ENCODE data around the gene SHANK3. TPM values are rescaled to one million over a fixed set of nuclear protein-coding genes. Genes with fewer than 3 reads are reported as not detected.
A peak's percentile ranks its signal among the peaks of the same experiment; 100 is the strongest.

SHANK3 gene
- total RNA-seq, 2 donors from 2014 or later: 0.66 TPM; not detected in 1

- ATAC-seq (no peak), DNase-seq (ENCODE audit: low spot score in 2 of 2) (no peak)
- Mint-ChIP-seq H3K36me3 (no peaks in the 10 kb centered on the region), H3K9me3 (peaks cover 0 to 4% of the 10 kb centered on the region in 2 donors), H3K27ac (peak overlapping the region in 1 of 2 donors; percentile 51)
Observed at GRCh38 chr22:50711446-50712340, 39.1 kb downstream of the SHANK3 start.

GRCh38 chr22:50712341-50713007, 39.9 kb downstream of the SHANK3 start:
- ATAC-seq: no peak
- H3K36me3 Mint-ChIP-seq: no peaks in the 10 kb centered on the region

GRCh38 chr22:50713008-50713385, 40.4 kb downstream of the SHANK3 start:
- Mint-ChIP-seq H3K9me3 (peaks cover 0 to 4% of the 10 kb centered on the region in 2 donors), H3K36me3 (no peaks in the 10 kb centered on the region)

More at GRCh38 chr22:50712341-50713007, 39.9 kb downstream of the SHANK3 start:
- no peak for DNase-seq (ENCODE audit: low spot score in 2 of 2)
- Mint-ChIP-seq H3K27ac (no peak overlapping the region), H3K9me3 (peaks cover 0 to 4% of the 10 kb centered on the region in 2 donors)

GRCh38 chr22:50713571-50714056, 41.0 kb downstream of the SHANK3 start:
- Mint-ChIP-seq H3K36me3 (no peaks in the 10 kb centered on the region), H3K27ac (no peak overlapping the region), H3K9me3 (peaks cover 0 to 4% of the 10 kb centered on the region in 2 donors)
- ATAC-seq (no peak), DNase-seq (ENCODE audit: low spot score in 2 of 2) (no peak)

More at GRCh38 chr22:50713008-50713385, 40.4 kb downstream of the SHANK3 start:
- ATAC-seq (no peak), DNase-seq (ENCODE audit: low spot score in 2 of 2) (no peak)
- no peak overlapping the region for H3K27ac Mint-ChIP-seq

GRCh38 chr22:50714150-50714549, 41.5 kb downstream of the SHANK3 start:
- Mint-ChIP-seq H3K27ac (no peak overlapping the region), H3K36me3 (no peaks in the 10 kb centered on the region), H3K9me3 (peaks cover 0 to 4% of the 10 kb centered on the region in 2 donors)
- DNase-seq (ENCODE audit: low spot score in 2 of 2) (no peak), ATAC-seq (no peak)

- peaks cover 0 to 4% of the 10 kb centered on the region in 2 donors for H3K9me3 Mint-ChIP-seq
- ATAC-seq: no peak
- no peak for DNase-seq (ENCODE audit: low spot score in 2 of 2)
- no peaks in the 10 kb centered on the region for H3K36me3 Mint-ChIP-seq
- H3K27ac Mint-ChIP-seq: no peak overlapping the region
Observed at GRCh38 chr22:50714631-50715179, 42.1 kb downstream of the SHANK3 start.

- H3K9me3 Mint-ChIP-seq: peaks cover 0 to 4% of the 10 kb centered on the region in 2 donors
- H3K36me3 Mint-ChIP-seq: no peaks in the 10 kb centered on the region
- no peak overlapping the region for H3K27ac Mint-ChIP-seq
- ATAC-seq: no peak
- no peak for DNase-seq (ENCODE audit: low spot score in 2 of 2)
Observed at GRCh38 chr22:50715250-50715649, 42.6 kb downstream of the SHANK3 start.

GRCh38 chr22:50715776-50716175, 43.2 kb downstream of the SHANK3 start:
- ATAC-seq (no peak), DNase-seq (ENCODE audit: low spot score in 2 of 2) (no peak)
- no peak overlapping the region for H3K27ac Mint-ChIP-seq
- peaks cover 0 to 2% of the 10 kb centered on the region in 2 donors for H3K9me3 Mint-ChIP-seq
- H3K36me3 Mint-ChIP-seq: no peaks in the 10 kb centered on the region

GRCh38 chr22:50716290-50717024, 43.8 kb downstream of the SHANK3 start:
- H3K27ac Mint-ChIP-seq: no peak overlapping the region
- ATAC-seq (no peak), DNase-seq (ENCODE audit: low spot score in 2 of 2) (no peak)
- no peaks in the 10 kb centered on the region for H3K36me3 Mint-ChIP-seq
- H3K9me3 Mint-ChIP-seq: no peaks in the 10 kb centered on the region

- Mint-ChIP-seq H3K9me3 (no peaks in the 10 kb centered on the region), H3K27ac (no peak overlapping the region), H3K36me3 (no peaks in the 10 kb centered on the region)
- no peak for ATAC-seq
- no peak for DNase-seq (ENCODE audit: low spot score in 2 of 2)
Observed at GRCh38 chr22:50717709-50718351, 45.2 kb downstream of the SHANK3 start.

GRCh38 chr22:50718352-50718709, 45.7 kb downstream of the SHANK3 start:
- Mint-ChIP-seq H3K36me3 (no peaks in the 10 kb centered on the region), H3K9me3 (no peaks in the 10 kb centered on the region), H3K27ac (no peak overlapping the region)
- DNase-seq (ENCODE audit: low spot score in 2 of 2) (no peak), ATAC-seq (no peak)

GRCh38 chr22:50719814-50720300, 47.2 kb downstream of the SHANK3 start:
- H3K9me3 Mint-ChIP-seq: no peaks in the 10 kb centered on the region
- DNase-seq (ENCODE audit: low spot score in 2 of 2): no peak
- no peak overlapping the region for H3K27ac Mint-ChIP-seq
- ATAC-seq: no peak
- H3K36me3 Mint-ChIP-seq: no peaks in the 10 kb centered on the region

- no peak for ATAC-seq
- Mint-ChIP-seq H3K36me3 (no peaks in the 10 kb centered on the region), H3K9me3 (no peaks in the 10 kb centered on the region), H3K27ac (no peak overlapping the region)
- DNase-seq (ENCODE audit: low spot score in 2 of 2): no peak
Observed at GRCh38 chr22:50720301-50721256, 48.0 kb downstream of the SHANK3 start.

GRCh38 chr22:50721257-50721844, 48.7 kb downstream of the SHANK3 start:
- H3K9me3 Mint-ChIP-seq: no peaks in the 10 kb centered on the region
- DNase-seq (ENCODE audit: low spot score in 2 of 2) (no peak), ATAC-seq (no peak)
- no peaks in the 10 kb centered on the region for H3K36me3 Mint-ChIP-seq
- no peak overlapping the region for H3K27ac Mint-ChIP-seq
